Fibroblast of gingiva (primary cell): ENCODE results near the gene CCDC150.
"Not testable (repeated sequence)": the region's sequence is repeated elsewhere in the genome, so short reads cannot be mapped to it uniquely, and the experiment has no call there.

ENCODE experiments used
- DNase-seq: peaks from one replicate; pipeline ENCODE4 v3.0.0-alpha.2; 2011; ENCODE audit warnings: low read depth

The CCDC150 gene

DNA sequence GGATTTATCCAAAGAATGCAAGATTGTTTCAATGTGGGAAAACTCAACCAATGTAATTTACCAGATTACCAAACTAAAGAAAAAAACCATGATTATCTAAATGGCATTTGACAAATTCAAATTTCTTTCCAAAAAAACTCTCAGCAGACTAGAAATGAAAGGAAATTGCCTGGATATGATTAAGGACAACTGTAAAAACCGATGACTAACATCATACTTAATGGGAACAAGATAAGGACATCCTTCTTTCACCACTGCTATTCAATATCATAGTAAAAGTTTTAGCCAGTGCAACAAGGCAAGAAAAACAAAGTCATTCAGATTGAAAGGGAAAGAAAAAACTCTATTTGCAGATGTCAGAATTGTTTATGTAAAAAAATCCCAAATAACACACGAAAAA is 4.4 kb upstream of the CCDC150 start:
- DNase-seq, result no peak

DNA sequence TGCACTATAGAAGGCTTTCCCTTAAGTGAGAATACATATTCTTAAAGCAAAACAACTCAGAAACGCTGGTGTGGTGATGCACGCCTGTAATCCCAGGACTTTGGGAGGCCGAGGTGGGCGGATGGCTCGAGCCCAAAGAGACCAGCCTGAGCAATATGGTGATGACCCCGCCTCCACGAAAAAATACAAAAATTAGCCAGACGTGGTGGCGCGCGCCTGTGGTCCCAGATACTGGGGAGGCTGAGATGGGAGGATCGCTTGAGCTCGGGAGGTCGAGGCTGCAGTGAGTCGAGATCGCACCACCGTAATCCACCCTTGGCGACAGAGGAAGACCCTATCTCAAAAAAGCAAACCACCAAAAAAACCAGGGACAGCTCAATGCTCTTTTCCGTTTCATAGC is 750 bp upstream of the CCDC150 start:
- no peak for DNase-seq

DNA sequence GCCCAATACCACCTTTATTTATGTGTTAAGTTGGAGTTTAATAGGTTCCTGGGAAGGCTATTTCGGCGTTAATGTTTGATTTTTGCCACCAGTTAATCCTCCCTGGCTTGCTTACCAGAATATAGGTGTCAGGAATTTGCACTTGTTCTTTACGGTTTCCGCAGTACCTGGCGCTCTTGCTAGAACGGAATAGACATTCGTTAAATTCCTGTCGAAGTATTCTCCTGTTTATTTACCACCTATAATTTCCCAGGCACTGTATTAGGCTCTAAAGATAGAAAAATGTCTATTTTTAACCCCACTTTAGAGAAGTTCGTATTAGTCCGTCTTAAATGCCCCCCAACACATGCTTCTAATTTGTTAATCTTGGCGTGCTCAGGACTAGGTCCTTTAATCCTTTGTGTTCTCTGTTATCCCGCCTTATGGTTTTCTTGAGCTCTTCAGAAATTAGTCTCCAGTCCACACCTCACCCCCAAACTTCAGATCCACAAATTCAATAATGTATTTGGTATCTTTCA is 575 bp downstream of the CCDC150 start:
- DNase-seq, result no peak

DNA sequence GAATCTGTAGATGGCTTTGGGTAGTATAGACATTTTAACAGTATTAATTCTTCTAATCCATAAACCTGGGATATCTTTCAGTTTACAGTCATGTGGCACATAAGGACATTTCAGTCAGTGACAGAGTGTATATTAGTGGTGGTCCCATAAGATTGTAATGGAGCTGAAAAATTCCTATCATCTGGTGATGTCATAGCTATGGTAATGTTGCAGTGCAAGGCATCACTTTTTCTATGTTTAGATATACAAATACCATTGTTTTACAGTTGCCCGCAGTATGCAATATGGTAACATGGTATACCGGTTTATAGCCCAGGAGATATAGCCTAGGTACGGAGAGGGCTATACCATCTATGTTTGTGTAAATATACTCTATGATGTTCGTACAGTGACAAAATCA is 9.7 kb downstream of the CCDC150 start:
- no peak for DNase-seq

DNA sequence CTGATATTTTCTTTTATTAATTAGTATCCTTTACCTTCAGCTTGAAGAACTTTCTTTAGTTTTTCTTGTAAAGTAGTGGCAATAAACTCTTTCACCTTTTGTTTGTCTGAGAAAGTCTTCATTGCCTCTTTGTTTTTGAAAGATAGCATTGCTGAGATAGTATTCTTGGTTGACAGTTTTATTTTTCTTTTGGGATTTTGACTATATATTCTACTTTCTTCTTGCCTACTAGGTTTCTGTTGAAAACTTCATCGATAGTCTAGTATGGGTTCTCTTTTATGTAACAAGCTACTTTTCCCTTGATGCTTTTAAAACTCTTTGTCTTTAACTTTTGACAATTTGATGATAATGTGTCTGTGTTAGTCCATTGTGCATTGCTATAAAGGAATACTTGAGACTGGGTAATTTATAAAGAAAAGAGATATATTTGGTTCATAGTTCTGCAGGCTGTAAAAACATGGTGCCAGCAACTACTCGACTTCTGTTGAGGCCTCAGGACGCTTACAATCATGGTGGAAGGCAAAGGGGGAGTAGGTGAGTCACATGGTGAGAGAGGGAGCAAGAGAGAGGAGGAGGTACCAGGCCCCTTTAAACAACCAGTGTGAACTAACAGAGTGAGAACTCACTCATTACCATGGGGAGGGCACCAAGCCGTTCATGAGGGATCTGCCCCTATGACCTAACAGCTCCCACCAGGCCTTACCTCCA is 12.0 kb downstream of the CCDC150 start:
- DNase-seq, result no peak

DNA sequence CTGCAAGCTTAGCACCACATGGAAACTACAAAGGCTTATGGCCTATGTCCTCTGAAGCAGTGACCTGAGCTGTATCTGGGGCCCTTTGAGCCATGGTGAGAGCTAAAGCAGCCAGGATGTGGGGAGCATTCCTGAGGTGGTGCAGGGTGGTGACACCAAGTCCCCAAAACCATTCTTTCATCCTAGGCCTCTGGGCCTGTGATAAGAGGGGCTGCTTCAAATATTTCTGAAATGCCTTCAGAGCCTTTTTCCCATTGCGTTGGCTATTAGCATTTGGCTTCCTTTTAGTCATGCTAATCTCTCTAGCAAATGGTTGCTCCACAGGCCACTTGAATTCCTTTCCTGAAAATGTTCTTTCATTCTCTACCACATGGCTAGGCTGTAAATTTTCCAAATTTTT is 13.4 kb downstream of the CCDC150 start:
- no peak for DNase-seq

DNA sequence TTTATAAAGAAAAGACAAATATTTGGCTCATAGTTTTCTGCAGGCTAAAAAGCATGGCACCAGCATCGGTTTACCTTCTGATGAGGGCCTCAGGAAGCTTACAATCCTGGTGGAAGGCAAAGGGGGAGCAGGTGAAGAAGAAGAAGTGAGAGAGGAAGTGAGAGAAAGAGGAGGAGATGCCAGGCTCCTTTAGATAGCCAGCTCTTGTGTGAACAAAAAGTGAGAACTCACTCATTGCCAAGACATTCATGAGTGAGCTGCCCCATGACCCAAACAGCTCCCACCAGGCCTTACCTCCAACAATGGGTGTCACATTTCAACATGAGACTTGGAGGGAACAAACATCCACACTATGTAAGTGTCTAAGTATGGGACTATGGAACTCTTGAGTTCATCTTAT is 14.3 kb downstream of the CCDC150 start:
- DNase-seq, result no peak

DNA sequence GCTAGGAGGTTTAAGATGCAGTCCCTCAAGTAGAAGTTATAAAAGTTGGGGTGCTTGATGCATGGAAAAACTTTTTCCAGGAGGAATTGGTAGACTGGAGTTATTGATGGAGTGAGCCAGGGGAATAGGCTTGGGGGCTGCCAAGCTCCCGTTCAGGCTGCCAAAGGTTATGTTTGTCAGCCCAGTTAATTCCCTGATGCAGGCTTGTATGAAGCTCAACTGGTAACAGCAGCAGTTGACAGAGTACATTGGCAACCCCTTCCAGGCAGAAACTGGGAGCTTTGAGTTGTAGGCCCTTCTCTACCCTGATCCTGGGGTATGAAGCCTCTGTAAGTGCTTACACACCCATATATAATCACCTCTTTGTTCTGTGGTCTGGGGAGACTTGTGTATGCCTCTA is 16.2 kb downstream of the CCDC150 start:
- DNase-seq, result no peak

DNA sequence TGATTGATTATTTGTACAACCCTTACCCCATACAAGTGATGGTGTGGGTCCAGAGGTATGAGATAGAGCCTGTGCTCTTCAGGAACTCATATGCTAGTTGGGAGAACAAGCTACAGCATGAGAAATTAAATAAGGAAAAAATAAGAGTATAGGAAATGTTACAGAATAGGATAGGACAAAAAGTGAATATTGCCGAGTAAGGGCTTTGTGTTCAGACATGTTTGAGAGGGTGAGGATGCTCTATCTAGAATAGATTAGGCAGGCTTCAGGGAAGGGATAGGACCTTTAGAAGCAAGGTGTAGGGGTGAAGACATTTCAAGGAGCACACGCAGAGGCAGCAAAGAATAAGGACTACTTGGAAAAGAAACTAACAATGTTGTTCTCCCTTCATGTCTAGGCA is 17.8 kb downstream of the CCDC150 start:
- no peak for DNase-seq

DNA sequence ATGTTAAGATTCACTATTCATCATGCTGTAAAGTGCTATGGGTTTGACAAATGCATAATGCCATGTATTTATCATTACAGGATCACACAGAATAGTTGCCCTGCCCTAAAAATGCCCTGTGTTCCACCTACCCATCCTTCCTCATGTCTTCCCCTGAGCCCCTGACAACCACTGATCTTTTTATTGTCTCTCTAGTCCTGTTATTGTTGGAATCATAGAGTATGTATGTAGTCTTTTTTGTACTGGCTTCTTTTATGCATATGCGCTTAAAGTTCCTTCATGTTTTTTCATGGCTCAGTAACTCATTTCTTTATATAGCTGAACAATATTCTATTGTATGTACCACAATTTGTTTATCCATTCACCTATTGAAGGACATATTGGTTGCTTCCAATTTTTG is 20.3 kb downstream of the CCDC150 start:
- DNase-seq, result no peak

DNA sequence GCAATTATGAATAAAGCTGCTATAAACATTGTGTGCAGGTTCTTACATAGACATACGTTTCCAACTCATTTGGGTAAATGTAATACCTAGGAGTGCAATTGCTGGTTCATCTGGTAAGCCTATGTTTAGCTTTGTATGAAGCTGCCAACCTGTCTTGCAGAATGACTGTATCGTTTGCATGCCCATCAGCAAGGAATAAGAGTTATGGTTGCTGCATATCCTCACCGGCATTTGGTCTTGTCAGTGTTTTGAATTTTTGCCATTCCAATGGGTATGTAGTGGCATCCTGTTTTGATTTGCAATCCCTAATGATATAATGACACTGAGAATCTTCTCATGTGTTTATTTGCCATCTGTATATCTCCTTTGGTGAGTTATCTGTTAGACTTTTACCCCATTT is 20.7 kb downstream of the CCDC150 start:
- peak; percentile 63 for DNase-seq

DNA sequence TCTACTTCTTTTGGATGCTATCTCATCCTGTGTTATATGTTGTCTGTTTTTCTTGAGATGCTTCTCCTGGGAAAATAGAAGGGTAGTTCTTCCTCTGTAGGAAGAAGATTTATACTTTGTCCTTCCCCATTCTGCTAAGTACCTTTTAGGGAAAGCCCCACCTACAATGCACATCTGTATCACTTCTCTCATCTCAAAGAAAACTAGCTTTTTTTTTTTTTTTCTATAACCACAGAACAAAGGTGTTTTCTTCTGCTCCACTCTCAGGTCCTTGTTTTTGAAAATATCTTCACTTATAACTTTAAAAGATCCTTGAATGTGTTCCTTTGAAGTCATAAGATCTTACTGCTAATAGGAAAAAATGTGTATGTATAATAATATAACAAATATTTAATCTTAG is 30.8 kb downstream of the CCDC150 start:
- DNase-seq, result no peak

DNA sequence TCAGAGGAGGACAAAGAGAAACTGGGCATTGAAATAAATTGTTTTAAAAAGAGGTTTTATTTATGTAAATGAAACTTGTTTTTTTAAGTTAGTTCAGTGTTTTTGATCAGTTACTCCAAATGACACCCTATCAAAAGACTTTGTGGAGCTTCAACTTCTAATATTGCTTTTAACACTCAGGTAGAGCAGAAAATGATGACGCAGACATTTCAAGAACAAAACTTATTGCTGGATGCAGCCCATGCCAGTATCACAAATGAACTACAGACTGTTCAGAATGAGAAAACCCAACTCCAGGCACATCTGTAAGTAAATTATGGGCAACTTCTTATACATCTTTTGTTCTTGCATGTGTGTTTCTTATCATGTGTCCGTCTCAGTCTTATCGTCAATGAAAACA is 36.4 kb downstream of the CCDC150 start:
- no peak for DNase-seq

DNA sequence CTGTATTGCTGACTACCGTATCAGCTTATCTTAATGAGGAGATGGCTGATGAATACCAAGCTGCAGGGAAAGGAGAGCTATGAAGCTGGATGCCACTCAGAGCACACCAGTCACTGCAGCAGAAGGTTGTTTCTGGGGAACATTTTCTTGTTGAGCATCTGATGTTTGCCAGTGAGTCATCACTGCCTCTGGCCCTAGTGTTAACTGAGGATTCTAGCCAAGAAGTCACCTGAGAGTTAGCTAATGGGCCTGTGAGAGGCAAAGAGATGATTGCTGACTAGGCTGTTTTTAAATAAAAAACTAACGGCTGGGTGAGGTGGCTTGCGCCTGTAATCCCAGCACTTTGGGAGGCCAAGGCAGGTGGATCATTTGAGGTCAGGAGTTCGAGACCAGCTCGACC is 37.9 kb downstream of the CCDC150 start:
- DNase-seq, result peak; percentile 6

DNA sequence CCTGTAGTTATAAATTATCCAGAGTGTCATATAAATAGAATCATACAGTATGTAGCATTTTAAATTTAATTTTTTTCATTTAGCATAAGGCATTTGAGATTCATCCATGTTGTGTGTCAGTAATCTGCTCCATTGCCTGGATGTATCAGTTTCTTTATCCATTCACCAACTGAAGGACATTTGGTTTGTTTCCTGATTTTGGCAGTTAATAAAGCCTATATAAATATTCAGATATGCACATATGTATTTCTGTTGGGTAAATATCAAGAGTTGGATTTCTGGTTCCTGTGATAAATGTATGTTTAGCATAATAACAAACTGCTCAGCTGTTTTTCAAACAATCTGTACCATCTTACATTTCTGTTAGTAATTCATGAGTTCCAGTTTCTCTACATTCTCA is 39.9 kb downstream of the CCDC150 start:
- DNase-seq, result no peak

DNA sequence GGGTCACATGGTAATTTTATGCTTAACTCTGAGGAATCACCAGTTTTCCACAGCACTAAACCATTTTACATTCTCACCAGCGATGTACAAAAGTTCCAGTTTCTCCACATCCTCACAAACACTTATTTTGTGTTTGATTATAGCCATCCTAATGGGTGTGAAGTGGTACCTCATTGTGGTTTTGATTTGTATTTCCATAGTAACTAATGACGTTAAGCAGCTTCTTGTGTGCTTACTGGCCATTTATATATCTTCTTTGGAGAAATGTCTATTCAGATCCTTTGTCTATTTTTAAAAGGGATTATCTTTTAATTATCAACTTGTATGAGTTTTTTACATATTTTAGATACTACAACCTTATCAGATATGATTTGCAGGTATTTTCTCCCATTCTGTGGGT is 42.0 kb downstream of the CCDC150 start:
- no peak for DNase-seq

DNA sequence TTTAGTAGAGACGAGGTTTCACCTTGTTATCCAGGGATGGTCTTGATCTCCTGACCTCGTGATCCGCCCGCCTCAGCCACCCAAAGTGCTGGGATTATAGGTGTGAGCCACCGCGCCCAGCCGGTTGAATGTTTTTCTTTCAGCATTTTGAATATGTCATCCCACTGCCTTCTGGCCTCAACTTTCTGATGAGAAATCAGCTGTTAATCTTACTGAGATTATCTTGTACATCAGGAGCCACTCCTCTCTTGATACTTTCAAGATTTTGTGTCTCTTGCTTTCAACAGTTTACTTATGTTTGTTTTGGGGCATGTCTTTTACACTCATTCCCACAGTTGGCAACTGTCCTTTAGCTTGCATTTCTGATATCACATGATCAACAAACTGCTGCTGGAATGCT is 46.3 kb downstream of the CCDC150 start:
- no peak for DNase-seq

DNA sequence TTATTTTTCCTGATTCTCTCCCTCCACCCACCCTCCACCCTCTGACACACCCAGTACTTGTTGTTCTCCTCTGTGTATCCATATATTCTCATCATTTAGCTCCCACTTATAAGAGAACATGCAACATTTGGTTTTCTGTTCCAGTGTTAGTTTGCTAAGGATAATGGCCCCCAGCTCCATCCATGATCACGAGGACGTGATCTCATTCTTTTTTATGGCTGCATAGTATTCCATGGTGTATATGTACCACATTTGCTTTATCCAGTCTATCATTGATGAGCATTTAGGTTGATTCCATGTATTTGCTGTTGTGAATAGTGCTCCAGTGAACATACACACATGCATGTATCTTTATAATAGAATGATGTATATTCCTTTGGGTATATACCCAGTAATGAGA is 47.2 kb downstream of the CCDC150 start:
- not testable (repeated sequence) for DNase-seq

DNA sequence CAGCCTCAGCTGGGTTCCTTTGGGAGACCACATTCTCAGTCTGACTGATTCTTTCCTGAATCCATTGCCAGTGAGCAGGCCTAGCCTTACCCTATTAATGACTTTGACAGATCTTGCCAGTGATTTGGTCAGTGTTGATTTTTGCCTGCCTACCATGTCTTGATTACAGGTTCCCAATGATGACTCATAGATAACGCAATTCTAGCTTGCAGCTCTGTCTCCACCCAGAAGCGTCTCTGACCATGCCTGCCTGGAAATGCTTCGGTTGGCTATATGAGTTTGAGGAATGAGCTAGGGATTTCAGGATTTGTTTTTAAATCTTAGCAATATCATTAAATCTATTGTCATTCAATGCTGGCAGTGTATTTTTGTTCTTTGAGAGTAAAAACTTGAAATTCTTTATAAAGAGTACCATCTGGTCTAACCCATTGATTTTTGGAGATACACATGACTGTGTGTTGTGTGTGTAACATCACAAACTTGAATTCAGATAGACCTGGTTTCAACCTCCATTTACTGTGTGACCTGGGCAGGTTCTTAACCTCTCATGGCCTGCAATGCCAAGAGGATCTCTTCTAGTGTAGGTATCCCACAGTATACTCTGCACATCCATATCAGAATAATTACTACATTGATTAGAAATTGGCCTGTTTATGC is 57.0 kb downstream of the CCDC150 start:
- DNase-seq, result peak; percentile 79

DNA sequence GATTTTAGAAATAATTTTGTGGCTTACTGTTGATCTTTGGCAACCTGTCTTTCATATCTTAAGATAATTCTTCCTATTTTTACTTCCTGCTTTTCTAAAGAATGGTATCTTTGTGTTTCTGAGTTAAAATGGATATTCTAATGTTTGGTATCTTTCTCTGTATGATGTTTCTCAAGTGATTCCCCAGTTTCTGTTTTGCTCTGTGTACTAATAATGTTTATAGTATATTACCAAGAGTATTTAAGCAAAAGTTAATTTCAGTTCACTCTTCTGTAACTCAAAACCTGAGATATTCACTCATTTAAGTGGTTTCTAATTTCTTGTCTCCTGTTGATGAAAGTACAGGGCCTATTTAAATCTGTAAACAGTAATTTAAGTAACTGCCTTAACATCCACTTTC is 58.3 kb downstream of the CCDC150 start:
- no peak for DNase-seq

DNA sequence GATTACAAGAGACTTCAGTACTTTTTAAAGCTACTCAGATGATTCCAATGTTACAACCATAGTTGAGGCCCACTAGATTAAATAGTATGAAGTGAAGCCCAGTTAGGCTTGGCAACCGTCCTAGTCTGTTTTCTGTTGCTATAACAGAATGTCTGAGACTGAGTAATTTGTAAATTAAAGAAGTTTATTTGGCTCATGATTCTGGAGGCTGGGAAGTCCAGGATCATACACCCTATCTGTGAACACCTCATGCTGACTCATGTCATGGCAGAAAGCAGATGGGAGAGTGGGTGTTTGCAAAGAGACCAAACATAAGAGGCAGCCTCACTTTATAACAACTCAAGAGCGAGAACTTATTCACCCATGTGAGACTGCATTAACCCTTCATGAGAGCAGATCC is 63.1 kb downstream of the CCDC150 start:
- no peak for DNase-seq

DNA sequence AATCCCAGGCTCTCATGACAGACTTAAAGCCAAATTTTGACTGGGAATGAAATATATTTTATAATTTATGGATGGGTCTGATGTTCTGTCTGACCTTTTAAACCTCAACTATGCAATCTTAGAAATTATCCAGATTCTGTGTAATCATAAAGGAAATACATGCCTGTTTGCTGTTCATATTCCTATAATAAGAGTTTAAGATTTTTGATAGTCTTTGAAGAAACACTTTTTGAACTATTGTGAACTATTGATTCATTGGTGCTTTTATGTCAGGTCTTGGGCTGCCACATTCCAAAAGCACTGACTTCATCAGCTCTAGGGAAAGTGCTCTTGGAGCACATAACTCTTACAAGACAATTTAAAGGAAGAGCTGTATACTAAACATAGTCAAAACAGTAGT is 64.2 kb downstream of the CCDC150 start:
- no peak for DNase-seq

DNA sequence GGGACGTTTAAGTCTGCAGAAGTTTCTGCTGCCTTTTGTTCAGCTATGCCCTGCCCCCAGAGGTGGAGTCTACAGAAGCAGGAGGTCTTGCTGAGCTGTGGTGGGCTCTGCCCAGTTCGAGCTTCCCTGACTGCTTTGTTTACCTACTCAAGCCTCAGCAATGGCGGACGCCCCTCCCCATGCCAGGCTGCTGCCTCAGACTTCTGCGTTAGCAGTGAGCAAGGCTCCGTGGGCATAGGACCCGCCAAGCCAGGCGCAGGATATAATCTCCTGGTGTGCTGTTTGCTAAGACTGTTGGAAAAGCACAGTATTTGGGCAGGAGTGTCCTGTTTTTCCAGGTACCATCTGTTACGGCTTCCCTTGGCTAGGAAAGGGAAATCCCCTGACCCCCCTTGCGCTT is 70.5 kb downstream of the CCDC150 start:
- not testable (repeated sequence) for DNase-seq

DNA sequence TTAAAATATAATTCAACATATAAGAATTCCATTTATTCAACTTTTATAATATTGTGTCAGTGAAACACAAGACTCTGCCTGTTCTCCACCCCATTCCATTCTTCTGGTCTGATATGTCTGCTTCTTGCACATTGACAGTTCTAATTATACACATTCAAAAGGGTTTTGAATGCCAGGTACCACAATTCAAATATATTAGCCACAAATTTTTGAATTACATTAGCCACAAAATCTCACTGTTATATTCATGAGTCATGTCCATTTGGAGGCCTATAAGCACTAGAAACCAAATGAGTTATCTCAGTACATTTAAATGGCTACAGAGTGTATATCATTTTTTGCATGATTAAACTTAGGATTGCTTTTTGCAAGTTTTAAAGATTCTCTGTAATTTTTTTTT is 72.1 kb downstream of the CCDC150 start:
- no peak for DNase-seq
